GM19324 (cell line): ENCODE data around the gene ARHGAP44.

Experiments used
- ATAC-seq: cut with Tn5 transposase; IDR thresholded peaks from one replicate; pipeline ENCODE4 v1.9.1; 2021; ENCODE audit warnings: mild to moderate bottlenecking, moderate library complexity; ENCODE audit not compliant: unreplicated experiment, low FRiP score

The ARHGAP44 gene

DNA sequence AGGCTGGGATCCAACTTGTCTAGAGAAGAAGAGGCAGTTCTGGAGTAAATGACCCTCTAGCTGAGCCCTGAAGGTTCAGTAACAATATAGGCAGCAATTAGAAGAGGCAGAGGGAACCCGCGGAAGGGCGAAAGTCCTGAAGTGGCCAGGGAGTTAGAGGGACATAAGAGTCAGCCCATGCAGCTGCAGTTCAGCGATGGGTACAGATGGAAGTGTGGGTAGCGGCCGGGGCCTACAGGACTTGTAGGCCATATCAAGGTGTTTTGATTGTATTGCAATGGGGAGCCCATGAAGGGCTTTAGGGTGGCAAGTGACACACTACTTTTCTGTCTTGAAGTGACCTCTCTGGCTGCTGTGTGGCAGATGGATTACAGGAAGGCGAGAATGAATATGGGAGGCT, 225.5 kb downstream of the ARHGAP44 start:
- no peak for ATAC-seq

DNA sequence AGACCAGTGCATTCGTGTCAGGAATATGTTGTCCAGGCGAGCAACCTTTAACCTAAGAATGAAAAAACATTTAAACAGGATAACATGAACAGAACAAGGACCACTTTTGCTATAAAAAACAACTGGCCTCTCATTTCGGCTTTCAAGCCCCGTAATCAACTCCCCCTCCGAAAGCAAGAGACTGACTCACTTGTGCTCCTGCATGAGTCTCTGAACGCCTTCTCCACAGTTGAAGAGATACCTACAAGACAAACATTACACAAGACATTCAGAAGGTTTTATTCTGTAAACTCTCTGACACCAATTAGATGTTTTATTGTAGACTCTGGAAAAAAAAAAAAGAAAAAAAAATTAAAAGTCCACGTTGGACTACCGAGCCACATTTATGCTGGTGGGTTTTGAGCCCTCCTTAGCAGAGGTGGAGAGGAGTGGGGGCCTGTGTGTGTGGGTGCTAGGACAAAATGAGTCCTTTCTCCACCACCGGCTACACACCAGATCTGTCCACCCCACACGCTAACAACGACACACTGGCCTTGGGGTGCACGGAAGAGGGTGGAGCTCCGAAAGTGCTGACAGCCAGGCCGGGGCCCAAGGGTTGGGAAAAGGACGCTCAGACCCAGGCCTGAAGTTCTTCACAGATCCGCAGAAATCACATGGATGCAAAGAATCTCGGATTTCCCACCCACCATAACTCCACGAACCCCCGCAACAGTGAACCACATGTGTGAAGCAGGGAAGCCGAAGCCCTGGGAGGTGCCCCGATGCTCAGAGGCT, 227.8 kb downstream of the ARHGAP44 start:
- peak; percentile 12 for ATAC-seq

DNA sequence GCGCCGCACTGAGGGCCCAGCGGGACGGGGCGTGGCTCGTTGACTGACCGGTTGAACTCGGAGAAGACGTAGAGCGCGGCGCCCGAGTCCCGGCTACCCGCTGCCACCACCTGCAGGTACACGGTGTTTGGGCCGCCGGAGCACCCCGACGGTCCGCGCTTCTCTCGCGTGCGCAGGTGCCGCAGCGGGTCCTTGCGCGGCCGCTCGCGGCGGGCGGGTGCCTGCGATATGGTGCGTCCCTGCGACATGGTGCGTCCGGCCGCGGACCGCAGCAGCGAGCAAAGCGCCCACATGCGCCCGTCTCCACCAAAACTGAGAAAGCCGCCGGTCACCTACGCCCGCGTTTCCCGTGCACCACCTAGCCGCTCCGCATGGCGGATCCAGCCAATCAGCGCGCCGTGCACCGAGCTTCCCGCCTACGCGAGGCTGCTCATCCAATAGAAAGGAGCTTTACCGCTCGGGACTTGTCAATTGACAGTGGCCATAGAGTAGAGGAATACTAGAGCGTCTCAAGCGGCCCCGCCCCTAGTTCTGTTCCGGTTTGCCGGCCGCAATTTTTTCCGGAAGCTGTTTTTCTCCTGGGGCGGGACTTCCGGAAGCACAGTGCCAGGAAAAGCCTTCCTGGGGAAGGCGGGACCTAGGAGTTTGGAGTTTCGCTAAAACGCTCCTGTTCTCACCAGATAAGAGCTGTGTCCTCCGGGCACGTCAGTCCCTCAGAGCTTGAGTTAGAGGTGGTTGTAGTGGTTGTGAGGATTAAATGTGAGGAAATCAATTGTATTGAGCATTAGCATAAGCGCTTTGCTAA, 228.6 kb downstream of the ARHGAP44 start, which contains the start of gene ELAC2:
TSS of gene ELAC2 (minus strand) at position 373 of the 805 bp plus-strand sequence. CDS start at position 293, 80 bp downstream.
- ATAC-seq: peak; percentile 99

DNA sequence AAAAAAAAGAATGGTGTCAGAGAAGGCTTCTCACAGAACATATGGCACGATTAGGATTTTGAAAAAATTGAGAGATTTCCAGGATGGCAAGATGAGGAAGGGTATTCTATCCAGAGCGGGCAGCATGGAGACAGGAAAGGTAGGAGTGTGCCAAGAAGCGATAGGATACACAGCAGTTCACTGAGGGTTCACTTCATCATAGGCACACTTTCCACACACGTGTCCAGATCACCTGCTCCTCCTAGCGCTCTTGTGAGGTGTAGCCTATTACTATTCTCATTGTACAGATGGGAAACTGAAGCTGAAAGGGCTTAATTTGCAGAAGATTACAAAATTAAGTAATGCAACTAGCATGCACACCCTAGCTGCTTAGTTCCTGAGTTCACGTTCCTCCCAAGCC, 234.7 kb downstream of the ARHGAP44 start:
- ATAC-seq: no peak

DNA sequence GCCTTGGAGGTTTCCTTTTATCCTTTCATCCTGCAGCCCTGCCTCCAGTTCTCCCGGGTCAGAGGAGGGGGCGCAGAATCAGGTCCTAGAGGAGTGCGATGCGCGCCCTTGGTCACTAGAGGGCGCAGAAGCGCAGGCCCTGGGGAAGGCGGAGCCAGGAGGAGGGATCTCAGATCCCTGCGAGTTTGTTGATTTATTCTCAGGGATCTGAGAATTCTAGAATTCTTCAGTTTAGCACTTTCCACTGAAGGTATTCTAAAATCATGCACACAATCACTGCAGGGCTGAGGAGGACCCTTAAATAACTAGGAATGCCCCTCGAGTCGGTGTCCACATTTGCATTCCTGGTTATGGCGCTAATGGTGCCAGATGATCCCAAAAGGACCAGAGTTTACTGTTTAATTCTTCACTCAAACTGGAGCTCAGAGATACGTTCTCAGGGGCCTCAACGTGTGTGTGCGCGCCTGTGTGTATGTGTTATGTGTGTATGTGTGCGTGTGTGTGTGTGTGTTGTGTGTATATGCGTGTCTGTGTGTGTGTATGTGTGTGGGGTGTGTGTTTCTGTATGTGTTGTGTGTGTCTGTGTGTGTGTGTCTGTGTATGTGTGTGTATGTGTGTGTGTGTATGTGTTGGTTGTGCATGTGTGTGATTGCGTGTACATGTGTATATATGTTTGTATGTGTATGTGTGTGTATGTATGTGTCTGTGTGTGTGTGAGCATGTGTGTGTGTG, 235.4 kb downstream of the ARHGAP44 start:
- peak; percentile 78 for ATAC-seq

DNA sequence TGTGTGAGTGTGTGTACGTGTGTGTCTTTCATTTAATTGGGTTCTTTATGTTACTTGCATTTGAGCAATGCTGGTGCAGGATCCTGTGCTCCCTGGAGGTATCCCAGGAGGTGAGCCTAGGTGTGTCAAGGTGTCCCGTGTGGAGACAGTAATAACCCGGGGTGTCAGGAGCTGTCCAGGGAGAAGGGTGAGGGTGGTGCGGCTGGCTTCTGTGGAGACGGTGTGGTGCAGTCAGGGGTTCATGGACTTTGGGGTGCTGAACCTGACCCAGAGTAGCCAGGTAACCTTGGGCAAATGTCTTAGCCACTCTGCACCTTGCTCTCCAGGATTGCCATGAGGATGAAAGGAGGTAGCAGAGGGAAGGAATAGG, 235.9 kb downstream of the ARHGAP44 start:
- ATAC-seq: no peak

DNA sequence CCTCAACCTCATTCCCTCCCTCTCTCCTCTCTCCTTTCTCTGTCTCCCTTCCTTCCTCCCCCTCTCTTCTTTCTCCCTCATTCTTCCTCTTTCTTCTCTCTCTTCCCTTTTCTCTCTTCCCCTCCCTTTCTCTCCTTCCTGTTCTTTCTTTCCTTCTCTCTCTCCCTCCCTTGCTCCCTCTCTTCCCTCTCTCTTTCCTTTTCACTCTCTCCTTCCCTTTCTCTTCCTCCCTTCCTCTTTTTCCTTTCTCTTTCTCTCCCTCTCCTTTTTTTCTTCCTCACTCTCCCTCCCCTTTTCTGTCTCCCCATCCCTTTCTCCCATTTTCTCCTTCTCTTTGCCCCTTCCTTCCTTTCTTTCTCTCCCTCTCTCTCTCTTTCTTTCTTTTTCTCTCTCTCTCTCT, 236.4 kb downstream of the ARHGAP44 start:
- no peak for ATAC-seq

DNA sequence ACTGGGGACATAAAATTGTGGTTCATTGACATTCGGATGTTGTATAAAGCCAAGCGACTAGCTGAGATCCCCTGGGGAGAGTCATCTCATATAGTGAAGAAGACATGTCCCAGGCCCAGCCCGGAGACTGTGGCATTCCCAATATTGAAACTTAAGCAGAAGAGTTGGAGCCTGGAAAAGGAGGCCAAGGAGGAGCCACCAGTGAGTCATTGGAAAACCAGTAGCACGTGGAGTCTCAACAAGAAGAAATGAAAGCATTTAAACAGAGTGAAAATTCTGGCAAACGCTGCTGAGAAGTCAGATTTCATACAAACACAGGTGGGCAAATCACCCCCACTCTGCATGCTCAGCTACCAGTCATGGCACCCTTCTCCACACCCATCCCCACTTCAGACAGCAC, 237.9 kb downstream of the ARHGAP44 start:
- ATAC-seq: no peak

DNA sequence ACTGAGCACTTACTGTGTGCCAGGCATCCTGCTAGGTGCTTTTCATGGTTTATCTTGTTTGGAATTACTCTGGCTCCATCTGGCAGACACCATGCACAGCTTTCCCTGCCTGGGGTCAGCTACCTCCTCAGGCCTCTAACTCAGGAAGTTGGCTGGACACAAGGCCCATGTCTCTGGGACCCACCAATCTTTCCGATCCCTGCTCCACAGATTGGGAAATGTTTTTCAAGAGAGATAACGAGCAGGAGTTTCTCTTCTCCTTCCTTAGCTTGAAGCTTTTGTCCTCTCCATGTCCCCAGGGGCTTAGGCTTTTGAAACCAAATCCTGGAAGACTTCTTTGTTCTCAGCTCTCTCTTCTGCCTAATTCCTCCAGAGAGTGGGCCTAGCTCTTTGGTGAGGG, 240.0 kb downstream of the ARHGAP44 start:
- no peak for ATAC-seq

DNA sequence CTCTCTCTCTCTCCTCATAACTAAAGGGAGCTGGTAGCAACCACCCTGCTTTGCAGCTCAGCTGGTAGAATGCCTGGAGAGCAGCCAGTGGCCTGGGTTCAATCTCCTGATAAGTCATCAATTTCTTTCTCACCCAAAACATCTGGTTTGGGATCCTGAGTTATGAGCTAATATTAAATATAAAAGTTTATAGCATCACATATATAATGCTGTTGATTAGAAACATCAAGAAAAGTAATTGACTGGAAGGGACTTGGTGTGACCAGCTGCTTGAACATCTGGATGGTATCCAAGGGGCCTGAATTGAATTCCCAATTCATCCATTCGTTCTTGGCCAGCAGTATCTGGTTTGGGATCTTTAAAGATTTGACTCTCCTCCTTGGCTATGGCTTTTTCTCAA, 240.8 kb downstream of the ARHGAP44 start:
- no peak for ATAC-seq

DNA sequence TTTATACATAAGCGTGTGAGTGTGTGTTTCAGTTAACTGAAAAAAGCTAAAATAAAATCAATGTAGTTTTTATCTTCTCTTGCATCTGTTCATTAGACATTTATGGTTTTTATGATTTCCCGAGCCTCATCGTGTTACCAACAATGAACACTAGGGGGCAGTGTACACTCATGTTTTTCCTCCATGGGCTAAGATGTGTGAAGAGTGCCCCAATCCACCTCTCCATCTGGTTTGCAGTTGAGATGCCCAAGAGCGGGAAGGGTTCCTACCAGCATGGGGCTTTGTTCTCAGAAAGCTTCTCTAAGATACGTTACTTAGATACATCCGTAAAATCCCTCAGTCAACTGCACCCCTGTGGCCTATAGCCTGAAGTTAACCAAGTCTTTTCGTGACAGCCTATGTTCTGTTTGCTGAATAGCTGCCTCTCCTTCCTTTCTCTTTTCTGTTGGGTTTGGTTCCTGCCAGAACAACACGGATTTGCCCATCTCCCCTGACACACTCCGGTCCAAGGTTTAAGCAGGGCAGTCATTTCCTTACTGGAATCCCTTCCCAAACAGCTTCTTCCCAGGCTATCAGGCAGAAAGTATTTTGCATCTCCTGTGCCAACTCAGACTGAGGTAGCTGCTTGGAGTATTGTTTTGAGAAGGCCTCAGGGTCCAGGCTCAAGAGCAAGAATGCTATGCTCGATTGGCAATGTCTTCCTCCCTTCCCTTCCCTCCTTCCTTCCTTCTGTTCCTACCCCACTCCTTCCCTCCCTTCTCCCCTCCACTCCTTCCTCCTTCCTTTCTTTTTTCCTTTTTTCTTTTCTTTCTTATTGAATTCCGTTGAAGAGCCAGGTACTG, 241.4 kb downstream of the ARHGAP44 start:
- no peak for ATAC-seq

DNA sequence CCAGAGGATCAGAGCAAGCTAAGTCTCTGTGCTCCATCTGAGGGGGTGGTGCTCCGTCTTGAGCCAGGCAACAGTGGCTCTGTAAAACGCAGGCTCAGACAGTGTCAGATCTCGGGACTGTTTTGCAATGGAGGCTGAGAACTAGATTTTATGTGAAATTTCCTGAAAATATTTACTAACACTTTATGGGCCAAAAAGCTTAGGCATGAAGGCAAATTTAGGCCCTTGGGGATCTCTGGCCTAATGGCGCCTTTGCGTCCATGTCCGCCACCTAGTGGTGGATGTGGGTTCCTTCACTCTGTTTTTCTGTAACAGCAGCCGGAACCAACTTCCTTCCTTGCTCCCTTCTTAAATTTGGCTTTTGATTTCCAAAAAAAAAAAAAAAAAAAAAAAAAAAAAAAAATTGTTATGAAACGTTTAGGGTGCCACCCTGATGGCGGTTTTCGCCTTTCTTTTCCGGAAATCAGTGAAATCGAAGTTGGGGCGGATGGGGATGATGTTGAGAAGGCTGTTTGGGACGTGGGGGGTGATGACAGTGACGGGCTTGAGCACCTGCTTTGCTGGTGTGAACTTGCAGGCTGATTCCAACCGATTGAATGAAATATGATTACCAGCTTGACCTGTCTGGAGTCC, 242.5 kb downstream of the ARHGAP44 start:
- ATAC-seq: no peak

DNA sequence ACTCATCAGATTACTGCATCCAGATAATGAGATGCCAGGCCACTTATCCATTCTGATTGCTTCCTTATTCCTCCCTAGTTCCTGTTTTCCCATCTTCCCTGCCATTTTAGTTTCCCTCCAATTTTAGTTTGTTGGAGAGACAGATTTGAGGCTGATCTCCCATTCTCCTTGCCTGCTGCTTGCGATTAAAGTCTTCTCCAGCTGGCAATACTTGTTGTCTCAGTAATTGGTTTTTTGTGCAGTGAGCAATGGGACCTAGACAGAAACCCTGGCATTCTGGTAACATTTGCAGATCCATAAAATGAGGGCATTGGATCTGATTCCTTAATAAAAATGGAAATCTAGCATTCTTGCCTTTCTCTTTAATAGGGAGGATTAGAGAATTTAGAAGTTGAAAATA, 246.1 kb downstream of the ARHGAP44 start:
- no peak for ATAC-seq

DNA sequence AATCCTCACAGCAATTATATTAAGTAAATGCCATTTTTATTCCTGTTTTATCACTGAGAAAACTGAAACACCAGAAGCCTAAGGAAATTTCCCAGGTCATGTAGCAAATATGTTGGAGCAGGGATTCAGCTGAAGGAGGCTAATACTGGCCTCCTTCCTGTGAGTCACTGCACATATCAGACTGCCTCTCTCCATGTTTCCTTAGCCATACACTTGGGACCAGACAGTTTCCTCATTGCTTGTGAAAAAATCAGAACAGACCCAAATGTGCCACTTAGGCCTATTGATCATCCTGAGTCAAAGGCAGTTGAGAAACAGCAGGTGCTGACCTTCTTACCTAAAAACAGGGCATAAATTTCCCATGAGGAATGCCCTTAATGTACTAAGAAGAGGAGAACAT, 247.5 kb downstream of the ARHGAP44 start:
- no peak for ATAC-seq

DNA sequence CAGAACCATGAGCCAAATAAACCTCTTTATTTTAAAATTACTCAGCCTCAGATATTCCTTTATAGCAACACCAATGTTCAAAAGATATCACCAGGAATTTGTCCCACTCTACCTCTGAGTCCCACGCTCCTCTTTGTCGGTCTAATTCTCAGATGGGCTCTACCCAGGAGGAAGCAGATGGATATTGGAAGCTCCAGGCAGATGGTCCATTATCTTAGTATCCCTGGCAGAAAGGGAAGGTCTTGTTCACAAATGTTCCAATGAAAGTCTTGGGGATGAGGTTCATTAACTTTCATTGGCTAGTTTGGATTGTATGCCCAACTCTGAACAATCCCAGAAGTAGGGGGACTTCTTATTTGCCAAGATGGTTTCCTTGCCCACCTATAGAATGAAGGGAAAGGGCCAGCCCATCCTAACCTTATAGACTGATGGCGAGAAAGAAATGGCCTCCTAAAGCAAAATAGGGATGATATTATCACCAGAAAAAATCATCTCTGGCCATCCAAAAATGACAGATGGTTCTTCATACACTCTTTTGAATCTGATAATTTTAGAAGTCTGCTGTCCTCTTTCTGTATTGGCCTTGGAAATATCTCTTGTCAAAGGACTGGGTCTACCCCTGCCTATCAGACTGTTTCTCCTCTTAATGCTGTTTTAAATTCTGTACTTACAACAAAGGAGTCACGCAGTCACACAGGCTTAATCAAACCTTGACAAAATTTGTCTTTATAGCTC, 249.8 kb downstream of the ARHGAP44 start:
- ATAC-seq: no peak
